Measurements from ENCODE around the gene AFAP1L2. TPM values are rescaled to one million over a fixed set of nuclear protein-coding genes. Genes with fewer than 3 reads are reported as not detected.

Gene AFAP1L2
- polyA plus RNA-seq, 3 donors: 0.01 to 0.43 TPM; not detected in 1

DNA sequence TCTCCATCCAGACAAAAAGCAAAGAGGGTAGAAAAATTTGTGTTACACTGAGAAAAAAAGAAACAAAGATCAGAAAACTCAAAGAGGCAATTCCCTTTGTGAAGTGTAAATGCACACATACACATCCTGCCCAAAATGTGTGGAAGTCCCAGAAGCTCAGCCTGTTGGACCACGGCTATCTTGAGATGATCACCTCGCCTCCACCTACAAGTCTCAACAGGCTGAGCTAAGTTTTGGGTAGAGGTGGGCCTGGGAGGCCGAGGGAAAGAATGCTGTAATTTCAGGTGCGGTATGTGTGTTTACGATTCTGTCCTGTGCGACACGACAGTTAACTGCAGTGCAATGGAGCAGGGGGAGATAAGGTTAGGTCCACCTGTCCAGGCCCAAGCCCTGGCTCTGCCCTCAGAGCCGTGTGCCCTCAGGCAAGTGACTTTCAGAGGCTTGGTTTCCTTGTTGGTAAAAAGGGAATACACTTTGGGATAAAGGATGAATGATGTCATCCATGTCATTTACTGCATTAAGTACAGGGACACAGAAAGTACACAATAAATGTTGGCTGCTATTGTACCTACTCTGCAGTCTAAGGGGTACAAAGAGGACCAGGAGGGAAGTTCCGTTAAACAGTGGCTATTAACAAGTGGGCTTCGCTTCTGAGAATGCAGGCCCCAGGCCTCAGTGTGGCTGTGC is 67.3 kb downstream of the AFAP1L2 start:
- Histone ChIP-seq H3K9ac (ENCODE audit: insufficient read depth, low read length, poor library complexity, severe bottlenecking) (no peak overlapping the region), H4K20me1 (ENCODE audit: insufficient read depth, low read length) (no peaks in the 10 kb centered on the region), H3K79me2 (ENCODE audit: insufficient read depth, low read length) (no peaks in the 10 kb centered on the region), H3K9me3 (replicated peaks in 1 of 2; ENCODE audit: control insufficient read depth in 1 of 2, insufficient read depth in 1 of 2, low read length in 2 of 2) (no peaks in the 10 kb centered on the region), H3K27ac (ENCODE audit: low read depth in 1 of 2, low read length in 2 of 2) (no peak overlapping the region), H3K4me1 (ENCODE audit: control insufficient read depth in 1 of 2, insufficient read depth in 2 of 2, low read length in 2 of 2) (no peaks in the 10 kb centered on the region), H3K4me3 (replicated peaks in 1 of 3; ENCODE audit: low read depth in 2 of 3, low read length in 3 of 3) (no peak overlapping the region), H3K27me3 (ENCODE audit: control insufficient read depth in 2 of 2, insufficient read depth in 2 of 2, low read length in 2 of 2) (no peaks in the 10 kb centered on the region), H3K4me2 (replicated peaks; ENCODE audit: extremely low read depth, low read length, poor library complexity, severe bottlenecking) (no peak overlapping the region), H3K36me3 (replicated peaks in 1 of 2; ENCODE audit: control insufficient read depth in 1 of 2, insufficient read depth in 2 of 2, low read length in 2 of 2) (no peaks in the 10 kb centered on the region), H2AFZ (ENCODE audit: insufficient read depth, low read depth, low read length, poor library complexity, severe bottlenecking) (no peak overlapping the region)
- Mint-ChIP-seq H3K4me1 (no peaks in the 10 kb centered on the region), H3K27me3 (ENCODE audit: low read depth in 3 of 3) (peaks cover 2 to 8% (median 6%) of the 10 kb centered on the region in 3 donors), H3K9me3 (no peaks in the 10 kb centered on the region), H3K27ac (peak overlapping the region in 2 of 7 donors; percentile 1 to 14), H3K4me3 (no peak overlapping the region), H3K36me3 (no peaks in the 10 kb centered on the region)
- intact Hi-C loops (cut with micrococcal nuclease): no loop called here
- TF ChIP-seq, protein P1, sequence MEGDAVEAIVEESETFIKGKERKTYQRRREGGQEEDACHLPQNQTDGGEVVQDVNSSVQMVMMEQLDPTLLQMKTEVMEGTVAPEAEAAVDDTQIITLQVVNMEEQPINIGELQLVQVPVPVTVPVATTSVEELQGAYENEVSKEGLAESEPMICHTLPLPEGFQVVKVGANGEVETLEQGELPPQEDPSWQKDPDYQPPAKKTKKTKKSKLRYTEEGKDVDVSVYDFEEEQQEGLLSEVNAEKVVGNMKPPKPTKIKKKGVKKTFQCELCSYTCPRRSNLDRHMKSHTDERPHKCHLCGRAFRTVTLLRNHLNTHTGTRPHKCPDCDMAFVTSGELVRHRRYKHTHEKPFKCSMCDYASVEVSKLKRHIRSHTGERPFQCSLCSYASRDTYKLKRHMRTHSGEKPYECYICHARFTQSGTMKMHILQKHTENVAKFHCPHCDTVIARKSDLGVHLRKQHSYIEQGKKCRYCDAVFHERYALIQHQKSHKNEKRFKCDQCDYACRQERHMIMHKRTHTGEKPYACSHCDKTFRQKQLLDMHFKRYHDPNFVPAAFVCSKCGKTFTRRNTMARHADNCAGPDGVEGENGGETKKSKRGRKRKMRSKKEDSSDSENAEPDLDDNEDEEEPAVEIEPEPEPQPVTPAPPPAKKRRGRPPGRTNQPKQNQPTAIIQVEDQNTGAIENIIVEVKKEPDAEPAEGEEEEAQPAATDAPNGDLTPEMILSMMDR (IDR thresholded peaks at IDR 0.05): no peak
- DNase-seq: no peak
- WGBS (ENCODE audit: insufficient coverage): 100% methylated on average over 6 of the region's 10 CpGs

GRCh38 chr10:114335614-114336013 is 68.7 kb downstream of the AFAP1L2 start:
- intact Hi-C loops (cut with micrococcal nuclease): no loop called here
- Histone ChIP-seq H3K27ac (ENCODE audit: low read depth in 1 of 2, low read length in 2 of 2) (no peak overlapping the region), H2AFZ (ENCODE audit: insufficient read depth, low read depth, low read length, poor library complexity, severe bottlenecking) (no peak overlapping the region), H3K4me3 (replicated peaks in 1 of 3; ENCODE audit: low read depth in 2 of 3, low read length in 3 of 3) (no peak overlapping the region), H3K27me3 (ENCODE audit: control insufficient read depth in 2 of 2, insufficient read depth in 2 of 2, low read length in 2 of 2) (no peaks in the 10 kb centered on the region), H4K20me1 (ENCODE audit: insufficient read depth, low read length) (no peaks in the 10 kb centered on the region), H3K4me1 (ENCODE audit: control insufficient read depth in 1 of 2, insufficient read depth in 2 of 2, low read length in 2 of 2) (no peaks in the 10 kb centered on the region), H3K4me2 (replicated peaks; ENCODE audit: extremely low read depth, low read length, poor library complexity, severe bottlenecking) (no peak overlapping the region), H3K9me3 (replicated peaks in 1 of 2; ENCODE audit: control insufficient read depth in 1 of 2, insufficient read depth in 1 of 2, low read length in 2 of 2) (no peaks in the 10 kb centered on the region), H3K9ac (ENCODE audit: insufficient read depth, low read length, poor library complexity, severe bottlenecking) (no peak overlapping the region), H3K36me3 (replicated peaks in 1 of 2; ENCODE audit: control insufficient read depth in 1 of 2, insufficient read depth in 2 of 2, low read length in 2 of 2) (no peaks in the 10 kb centered on the region), H3K79me2 (ENCODE audit: insufficient read depth, low read length) (no peaks in the 10 kb centered on the region)
- Mint-ChIP-seq H3K27me3 (ENCODE audit: low read depth in 3 of 3) (peaks cover 3 to 8% (median 6%) of the 10 kb centered on the region in 3 donors), H3K9me3 (peaks cover 0 to 2% (median 0%) of the 10 kb centered on the region in 7 donors), H3K4me1 (no peaks in the 10 kb centered on the region), H3K36me3 (no peaks in the 10 kb centered on the region), H3K4me3 (no peak overlapping the region), H3K27ac (no peak overlapping the region)
- no peak for DNase-seq
- no CpG with 5 or more reads among the region's 3 CpGs for WGBS (ENCODE audit: insufficient coverage)
- TF ChIP-seq, protein P1 (IDR thresholded peaks at IDR 0.05): no peak
